Activated T-helper 17 cell treated with anti-CD3 and anti-CD28 coated beads, Interleukin-2, amount 50 U/mL, for 72 hours (primary cell): ENCODE results near the gene IRAK1. TPM values are rescaled to one million over a fixed set of nuclear protein-coding genes. Genes with fewer than 3 reads are reported as not detected.
"Not testable (repeated sequence)": the region's sequence is repeated elsewhere in the genome, so short reads cannot be mapped to it uniquely, and the experiment has no call there.

Experiments used
- ATAC-seq: fragments of 150-1000 bp; cut with Tn5 transposase; replicated peaks from 2 replicates; pipeline ENCODE4 v1.10.0; 2021; ENCODE audit warnings: mild to moderate bottlenecking, moderate library complexity
- H3K27ac Mint-ChIP-seq: one replicate; pipeline ENCODE4 v1.8.0; 2022; ENCODE audit warnings: mixed read lengths
- H3K27me3 Mint-ChIP-seq: one replicate; pipeline ENCODE4 v1.8.0; 2022; ENCODE audit warnings: mixed read lengths
- H3K36me3 Mint-ChIP-seq: one replicate; pipeline ENCODE4 v1.8.0; 2022; ENCODE audit warnings: low read depth, mild to moderate bottlenecking, mixed read lengths
- H3K4me1 Mint-ChIP-seq: one replicate; pipeline ENCODE4 v1.8.0; 2022; ENCODE audit warnings: mixed read lengths
- H3K4me3 Mint-ChIP-seq: one replicate; pipeline ENCODE4 v1.8.0; 2022; ENCODE audit warnings: mild to moderate bottlenecking, mixed read lengths
- H3K9me3 Mint-ChIP-seq: one replicate; pipeline ENCODE4 v1.8.0; 2022; ENCODE audit warnings: mixed read lengths
- total RNA-seq, 2 donors: library from RNA; stranded (reverse); gene quantifications; one replicate each; pipeline ENCODE4 v1.2.3, GENCODE V29; 2022

IRAK1 gene
- total RNA-seq, 2 donors from 2014 or later, result 113 to 224 TPM

DNA sequence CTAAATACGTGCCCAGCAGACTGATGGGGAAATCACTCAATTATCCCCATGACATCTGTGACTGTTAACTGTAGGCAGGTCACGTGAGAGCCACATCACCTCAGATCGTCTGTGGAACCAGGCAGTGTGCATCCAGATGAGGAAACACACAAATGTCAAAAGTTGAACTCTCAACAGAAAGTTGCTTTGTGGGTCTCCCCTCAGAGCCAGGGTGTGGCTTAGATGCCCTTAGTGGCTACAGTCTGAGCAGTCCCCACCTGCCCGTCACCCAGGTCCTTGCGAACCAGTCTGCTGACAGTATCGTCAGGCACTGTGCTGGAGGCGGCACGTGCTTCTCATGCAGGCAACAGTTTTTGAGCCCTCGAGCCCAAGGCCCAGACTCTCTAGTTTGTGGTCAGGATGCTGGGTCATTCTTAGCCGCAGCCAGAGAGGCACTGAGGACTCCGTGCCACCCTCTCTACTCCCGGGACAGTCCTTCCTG, 36.3 kb downstream of the IRAK1 start:
- H3K4me1 Mint-ChIP-seq, result peaks cover 7% of the 10 kb centered on the region
- peak overlapping the region; percentile 70 for H3K27ac Mint-ChIP-seq
- no peaks in the 10 kb centered on the region for H3K27me3 Mint-ChIP-seq
- H3K4me3 Mint-ChIP-seq, result peak overlapping the region; percentile 87
- H3K9me3 Mint-ChIP-seq, result no peaks in the 10 kb centered on the region
- peaks cover 8% of the 10 kb centered on the region for H3K36me3 Mint-ChIP-seq
- ATAC-seq, result peak; percentile 30

DNA sequence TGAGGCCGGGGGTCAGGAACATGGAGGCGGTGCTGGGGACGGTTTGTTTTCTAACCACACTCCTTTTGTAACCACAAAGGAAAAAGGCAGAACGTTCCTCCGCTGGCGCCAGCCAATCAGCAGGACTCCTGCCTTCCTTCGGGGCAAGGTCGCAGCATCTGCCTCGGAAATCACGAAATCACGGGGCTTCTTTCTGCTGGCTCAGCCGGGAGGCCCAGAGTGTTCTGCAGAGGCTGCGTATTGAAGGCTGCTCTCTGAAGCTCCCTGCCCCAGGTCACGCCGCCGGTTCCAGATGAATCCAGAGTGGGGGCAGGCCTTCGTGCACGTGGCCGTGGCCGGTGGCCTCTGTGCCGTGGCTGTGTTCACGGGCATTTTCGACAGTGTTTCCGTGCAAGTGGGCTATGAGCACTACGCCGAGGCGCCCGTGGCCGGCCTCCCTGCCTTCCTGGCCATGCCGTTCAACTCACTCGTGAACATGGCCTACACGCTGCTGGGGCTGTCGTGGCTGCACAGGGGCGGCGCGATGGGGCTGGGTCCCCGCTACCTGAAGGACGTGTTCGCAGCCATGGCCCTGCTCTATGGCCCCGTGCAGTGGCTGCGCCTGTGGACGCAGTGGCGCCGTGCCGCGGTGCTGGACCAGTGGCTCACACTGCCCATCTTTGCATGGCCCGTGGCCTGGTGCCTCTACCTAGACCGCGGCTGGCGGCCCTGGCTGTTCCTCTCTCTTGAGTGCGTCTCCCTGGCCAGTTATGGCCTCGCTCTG, 37.8 kb downstream of the IRAK1 start:
- peaks cover 7% of the 10 kb centered on the region for H3K4me1 Mint-ChIP-seq
- H3K4me3 Mint-ChIP-seq, result peak overlapping the region; percentile 87
- H3K27me3 Mint-ChIP-seq, result no peaks in the 10 kb centered on the region
- H3K9me3 Mint-ChIP-seq, result no peaks in the 10 kb centered on the region
- ATAC-seq, result peak; percentile 56
- H3K27ac Mint-ChIP-seq, result peak overlapping the region; percentile 89
- H3K36me3 Mint-ChIP-seq, result peaks cover 8% of the 10 kb centered on the region

DNA sequence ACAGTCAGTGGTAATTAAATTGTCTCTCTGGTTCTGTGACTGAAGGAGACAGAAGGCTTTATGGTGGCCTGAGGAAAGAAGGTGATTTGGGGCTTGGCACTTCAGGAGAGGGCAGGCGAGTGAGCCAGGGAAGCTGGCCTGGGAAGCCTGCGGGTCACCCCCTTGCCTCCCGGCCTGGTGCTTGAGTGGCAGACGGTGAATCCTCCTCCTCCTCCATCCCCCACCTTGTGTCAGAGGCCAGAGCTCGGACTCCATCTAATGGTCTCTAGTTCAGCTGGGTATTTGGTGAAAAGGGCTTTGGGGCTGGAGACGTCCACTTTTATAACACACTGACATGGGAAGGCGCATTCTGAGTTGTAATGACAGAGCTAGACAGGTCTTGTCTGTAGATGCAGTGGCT, 38.5 kb downstream of the IRAK1 start:
- no peak for ATAC-seq
- Mint-ChIP-seq H3K27me3 (no peaks in the 10 kb centered on the region), H3K9me3 (no peaks in the 10 kb centered on the region), H3K27ac (peak overlapping the region; percentile 89), H3K36me3 (peaks cover 8% of the 10 kb centered on the region), H3K4me3 (peak overlapping the region; percentile 87), H3K4me1 (peaks cover 7% of the 10 kb centered on the region)

DNA sequence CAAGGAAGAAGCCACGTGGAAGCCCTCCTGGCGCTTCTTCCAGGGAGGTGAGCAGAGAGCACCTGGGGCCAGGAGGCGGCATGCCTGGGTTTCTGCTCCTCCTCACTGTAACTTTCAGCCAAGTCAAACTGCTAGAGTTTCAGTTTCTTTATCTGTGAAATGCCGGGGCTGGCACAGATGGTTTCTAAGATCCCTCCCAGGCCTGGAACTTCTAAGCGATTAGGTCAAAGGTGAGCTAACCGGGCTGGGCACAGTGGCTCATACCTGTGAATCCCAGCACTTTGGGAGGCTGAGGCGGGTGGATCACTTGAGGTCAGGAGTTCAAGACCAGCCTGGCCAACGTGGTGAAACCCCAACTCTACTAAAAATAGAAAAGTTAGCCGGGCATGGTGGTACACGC, 39.3 kb downstream of the IRAK1 start:
- not testable (repeated sequence) for H3K27me3 Mint-ChIP-seq, H3K4me1 Mint-ChIP-seq, H3K36me3 Mint-ChIP-seq, H3K9me3 Mint-ChIP-seq
- peak overlapping the region; percentile 87 for H3K4me3 Mint-ChIP-seq
- peak; percentile 55 for ATAC-seq
- H3K27ac Mint-ChIP-seq, result peak overlapping the region; percentile 82

DNA sequence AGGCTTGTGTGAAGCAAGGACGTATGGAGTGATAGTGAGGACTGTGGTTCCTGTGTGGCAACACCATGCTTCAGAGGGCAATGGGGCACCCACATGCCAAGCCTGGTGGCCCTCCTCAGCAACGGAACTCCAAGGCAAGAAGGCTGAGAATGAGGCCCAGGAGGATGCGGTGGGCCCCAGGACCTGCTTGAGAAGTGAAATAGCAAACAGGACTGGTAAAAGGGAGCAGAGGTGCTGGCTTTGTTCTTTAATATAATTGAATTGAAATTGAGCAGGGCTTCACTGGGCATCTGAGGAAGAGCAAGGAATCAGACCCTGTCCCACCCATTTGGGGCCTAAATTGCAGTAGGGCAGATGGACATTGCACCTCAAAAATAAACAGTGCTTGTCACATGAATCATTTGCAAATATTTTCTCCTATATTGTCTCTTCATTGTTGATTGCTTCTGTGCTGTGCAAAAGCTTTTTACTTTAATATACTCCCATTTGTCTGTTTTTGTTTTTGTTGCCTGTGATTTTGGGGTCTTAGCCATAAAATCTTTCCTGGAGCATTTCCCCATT, 44.9 kb downstream of the IRAK1 start:
- Mint-ChIP-seq H3K4me3 (peak overlapping the region; percentile 90), H3K27ac (peak overlapping the region; percentile 88), H3K36me3 (peaks cover 15% of the 10 kb centered on the region), H3K4me1 (peaks cover 9% of the 10 kb centered on the region), H3K9me3 (no peaks in the 10 kb centered on the region), H3K27me3 (no peaks in the 10 kb centered on the region)
- no peak for ATAC-seq

DNA sequence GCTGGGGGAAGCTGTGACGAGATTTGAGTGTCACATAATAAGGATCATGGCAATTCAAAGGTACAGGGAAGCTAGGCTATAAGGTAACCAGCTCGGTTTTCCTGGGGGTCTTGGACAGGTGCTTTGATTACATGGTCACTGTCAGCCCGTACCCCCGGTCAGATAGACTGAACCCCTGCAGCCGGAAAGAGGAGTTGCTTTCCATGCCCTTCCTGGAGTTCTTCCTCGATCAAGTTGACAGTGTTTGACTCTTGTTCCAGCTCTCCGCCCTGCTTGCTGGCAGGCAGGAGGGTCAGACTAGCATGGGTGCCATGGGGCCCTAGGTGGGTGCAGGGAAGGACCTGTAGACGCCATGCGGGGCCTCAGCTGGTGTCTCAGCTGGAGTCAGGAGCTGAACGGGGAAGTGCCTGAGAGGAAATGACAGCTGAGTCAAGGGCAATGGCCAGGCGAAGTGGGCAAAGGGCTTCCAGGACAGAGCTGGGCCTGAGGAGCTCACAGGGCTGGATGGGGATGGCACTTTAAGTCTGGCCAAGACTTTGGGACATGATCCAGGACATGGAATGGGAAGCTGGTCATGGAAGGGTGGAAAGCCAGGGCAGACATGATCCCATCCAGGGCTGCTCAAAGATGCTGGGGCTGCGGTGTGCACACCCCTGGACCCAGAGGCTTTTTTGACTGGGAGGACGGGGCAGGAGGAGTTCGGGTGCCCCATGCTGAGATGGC, 45.5 kb downstream of the IRAK1 start:
- Mint-ChIP-seq H3K27ac (peak overlapping the region; percentile 88), H3K27me3 (no peaks in the 10 kb centered on the region), H3K36me3 (peaks cover 22% of the 10 kb centered on the region)

DNA sequence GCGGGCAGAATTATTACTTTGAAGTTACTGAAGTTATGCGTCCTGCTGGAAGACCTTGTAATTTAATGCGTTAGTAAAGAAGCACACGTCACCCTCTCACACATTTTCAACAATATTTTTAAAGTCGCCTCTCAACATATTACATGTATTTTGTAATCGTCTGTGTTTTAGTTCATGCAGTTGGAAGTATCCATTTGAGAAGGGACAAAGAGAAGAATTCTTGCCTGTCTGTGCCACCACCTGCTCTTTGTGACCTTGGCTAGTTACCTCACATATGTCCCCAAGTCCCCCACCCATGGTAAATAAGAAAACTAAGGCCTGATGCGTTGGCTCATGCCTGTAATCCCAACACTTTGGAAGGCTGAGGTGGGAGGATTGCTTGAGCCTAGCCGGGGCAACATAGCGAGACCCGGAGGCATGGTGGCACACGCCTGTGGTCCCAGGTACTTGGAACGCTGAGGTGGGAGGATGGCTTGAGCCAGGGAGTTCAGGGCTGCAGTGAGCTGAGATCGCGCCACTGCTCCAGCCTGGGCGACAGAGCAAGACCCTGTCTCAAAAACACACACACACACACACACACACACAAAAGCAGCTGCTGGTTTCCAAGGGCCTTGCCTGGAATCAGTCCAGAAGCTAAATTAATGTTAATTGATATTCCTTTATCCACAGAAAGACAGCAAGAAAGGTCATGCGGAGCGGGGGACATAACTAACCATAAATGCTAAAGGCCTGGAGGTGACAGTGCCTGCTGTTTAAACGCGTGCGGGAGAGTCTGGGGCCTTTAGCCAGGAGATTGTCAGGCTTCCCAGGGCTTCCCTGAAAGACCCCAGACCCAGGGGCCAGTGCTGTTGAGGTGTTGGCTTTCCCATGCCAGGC, 46.3 kb downstream of the IRAK1 start:
- Mint-ChIP-seq H3K9me3 (no peaks in the 10 kb centered on the region), H3K27me3 (no peaks in the 10 kb centered on the region), H3K4me3 (peak overlapping the region; percentile 90), H3K27ac (peak overlapping the region; percentile 92), H3K36me3 (peaks cover 30% of the 10 kb centered on the region), H3K4me1 (peaks cover 9% of the 10 kb centered on the region)
- no peak for ATAC-seq

More for the DNA sequence above, 45.5 kb downstream of the IRAK1 start:
- Mint-ChIP-seq H3K4me3 (peak overlapping the region; percentile 90), H3K4me1 (peaks cover 9% of the 10 kb centered on the region), H3K9me3 (no peaks in the 10 kb centered on the region)
- no peak for ATAC-seq

DNA sequence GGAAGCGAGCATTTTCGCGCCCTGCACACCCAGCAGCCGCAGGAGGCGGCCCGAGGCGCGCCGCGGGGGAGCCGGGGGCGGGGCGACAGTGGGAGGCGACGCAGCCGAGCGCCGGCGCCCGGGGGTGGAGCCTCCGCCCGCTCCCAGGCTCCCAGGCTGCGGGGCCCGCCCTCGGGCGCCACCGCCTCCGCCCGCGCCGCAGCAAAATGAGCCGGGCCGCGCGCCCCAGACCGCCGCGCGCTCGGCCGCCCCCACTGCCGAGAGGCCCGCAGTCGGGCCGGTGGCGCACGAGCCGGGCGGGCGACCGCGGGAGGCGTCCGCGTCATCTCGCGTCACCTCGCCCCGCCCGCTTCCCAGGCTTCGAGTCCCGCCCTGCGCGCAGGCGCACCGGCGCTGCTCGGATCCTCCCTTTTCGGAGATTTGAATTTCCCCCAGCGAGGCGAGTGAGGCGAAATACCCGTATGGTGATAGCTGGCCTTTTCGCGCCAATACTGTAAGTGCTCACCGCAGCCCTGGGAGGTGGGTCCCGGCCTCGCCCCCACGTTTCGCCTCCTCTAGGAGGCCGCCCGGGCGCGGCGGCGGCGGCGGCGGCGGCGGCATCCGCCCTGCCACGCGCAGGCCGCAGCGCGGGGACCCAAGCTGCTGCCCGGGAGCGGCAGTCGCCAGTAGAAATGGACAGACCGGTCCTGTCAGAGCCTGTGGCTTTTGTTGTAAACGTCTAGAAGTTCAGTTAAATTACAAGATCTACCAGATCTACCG, 47.2 kb downstream of the IRAK1 start, which contains the start of gene TMEM187:
TMEM187 (plus strand) TSS at position 387 of the 759 bp plus-strand sequence. CDS start 9,309 bp downstream, outside the sequence.
- peak within 1 kb of the TSS; percentile 92 for H3K27ac Mint-ChIP-seq
- no peaks in the 10 kb centered on the region for H3K9me3 Mint-ChIP-seq
- no peaks in the 10 kb centered on the region for H3K27me3 Mint-ChIP-seq
- peak; percentile 56 for ATAC-seq
- peaks cover 12% of the 10 kb centered on the region for H3K4me1 Mint-ChIP-seq
- H3K36me3 Mint-ChIP-seq, result peaks cover 38% of the 10 kb centered on the region
- peak within 1 kb of the TSS; percentile 90 for H3K4me3 Mint-ChIP-seq

DNA sequence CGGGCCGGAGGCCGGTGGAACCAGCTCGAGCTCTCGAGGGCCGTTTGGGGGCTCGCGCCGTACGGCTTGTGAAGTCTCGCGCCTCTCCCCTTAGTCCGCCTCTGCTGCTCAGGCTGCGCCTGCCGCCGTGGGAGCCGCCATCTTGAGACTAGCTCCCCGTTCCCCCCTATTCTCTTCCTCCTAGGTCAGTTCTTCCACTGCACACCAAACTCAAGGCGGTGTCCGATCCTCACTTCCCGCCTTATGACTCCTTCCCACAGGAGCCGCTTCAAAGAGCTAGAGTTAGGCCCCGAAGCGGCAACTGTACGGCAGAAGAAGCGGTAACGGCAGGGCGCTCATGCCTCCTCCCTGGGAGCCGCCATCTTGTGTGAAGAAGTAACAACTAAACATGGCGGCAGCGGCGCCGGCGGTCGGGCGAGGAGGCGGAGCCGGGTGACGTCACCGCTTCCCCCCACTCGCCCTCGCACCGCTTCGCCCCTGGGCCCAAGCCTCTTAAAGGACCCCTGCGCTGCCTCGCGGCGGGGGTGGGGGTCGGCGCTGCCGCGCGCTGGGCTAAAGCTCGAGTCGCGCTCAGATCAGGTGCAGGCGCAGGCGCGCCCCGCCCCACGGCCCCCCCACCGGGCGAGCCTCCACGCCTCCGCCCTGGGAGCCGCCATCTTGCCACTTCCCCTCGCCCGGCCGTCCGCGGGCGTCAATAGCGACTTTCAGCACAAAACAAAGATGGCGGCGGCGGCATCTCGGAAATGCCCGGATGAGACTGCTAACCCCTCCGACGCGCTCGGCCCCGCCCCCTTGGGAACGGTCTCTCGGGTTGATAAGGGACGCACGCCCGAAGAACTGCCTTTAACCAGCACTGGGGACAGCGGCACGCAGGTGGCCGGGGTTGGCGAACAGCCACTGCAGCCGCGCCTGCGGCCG, 48.0 kb downstream of the IRAK1 start, which contains the start of gene HCFC1:
HCFC1 (minus strand) TSS at position 369 of the 918 bp plus-strand sequence. CDS start 978 bp downstream, outside the sequence.
- Mint-ChIP-seq H3K27me3 (no peaks in the 10 kb centered on the region), H3K36me3 (peaks cover 46% of the 10 kb centered on the region), H3K4me1 (peaks cover 15% of the 10 kb centered on the region), H3K4me3 (peak within 1 kb of the TSS; percentile 90), H3K9me3 (no peaks in the 10 kb centered on the region), H3K27ac (peak within 1 kb of the TSS; percentile 92)
- peak; percentile 48 for ATAC-seq

DNA sequence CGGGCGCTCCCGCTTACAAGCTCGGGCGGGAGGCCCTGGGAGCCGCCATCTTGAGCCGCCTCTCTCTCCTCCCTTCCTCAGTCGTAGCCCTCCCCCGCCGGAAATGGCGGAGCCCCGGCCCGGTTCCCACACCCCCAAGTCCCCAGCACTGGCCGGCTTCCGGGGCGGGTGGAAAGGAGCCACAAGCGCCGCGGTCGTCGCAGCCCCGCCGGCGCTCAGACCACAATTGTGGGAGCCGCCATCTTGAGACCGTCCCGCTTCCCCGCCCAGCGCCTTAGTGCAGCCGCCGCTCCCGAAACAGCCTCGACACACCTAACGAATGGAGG, 48.6 kb downstream of the IRAK1 start:
- H3K27me3 Mint-ChIP-seq, result no peaks in the 10 kb centered on the region
- H3K4me1 Mint-ChIP-seq, result peaks cover 15% of the 10 kb centered on the region
- ATAC-seq, result peak; percentile 42
- no peaks in the 10 kb centered on the region for H3K9me3 Mint-ChIP-seq
- H3K36me3 Mint-ChIP-seq, result peaks cover 52% of the 10 kb centered on the region
- H3K27ac Mint-ChIP-seq, result peak overlapping the region; percentile 92
- H3K4me3 Mint-ChIP-seq, result peak overlapping the region; percentile 90

DNA sequence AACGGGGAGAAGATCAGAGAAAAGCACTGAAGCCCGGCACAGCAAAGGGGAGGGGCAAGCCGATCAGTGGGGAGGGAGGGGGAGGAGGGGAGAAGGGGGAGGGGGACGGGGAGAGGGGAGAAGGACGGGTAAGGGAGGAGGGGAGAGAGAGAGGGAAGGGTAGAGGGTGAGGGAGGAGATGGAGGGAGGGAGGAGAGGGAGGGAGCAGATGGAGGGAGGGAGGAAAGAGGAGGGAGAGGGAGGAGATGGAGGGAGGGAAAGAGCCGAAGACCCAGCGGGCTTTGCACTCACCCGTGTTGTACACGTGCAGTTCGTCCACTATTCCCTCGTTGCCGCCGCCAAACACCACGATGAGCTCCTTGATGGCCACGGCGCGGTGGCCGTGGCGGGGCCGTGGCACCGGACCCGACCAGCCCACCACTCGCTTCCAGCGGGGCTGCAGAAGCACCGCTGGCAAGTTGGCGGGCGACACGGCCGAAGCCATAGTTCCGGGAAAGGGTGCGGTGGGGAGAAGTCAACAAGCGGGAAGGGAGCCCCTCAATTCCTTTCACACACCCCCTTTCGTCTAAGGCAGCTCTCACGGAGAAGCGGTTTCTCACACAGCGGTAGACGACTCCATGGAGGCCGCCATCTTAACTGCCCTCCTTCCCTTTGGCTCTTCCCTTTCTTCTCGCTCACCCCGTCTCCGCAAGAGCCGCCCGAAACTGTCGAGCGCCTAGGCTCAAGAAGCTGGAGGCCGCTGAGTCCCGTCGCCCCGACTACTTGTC, 49.2 kb downstream of the IRAK1 start:
- no peaks in the 10 kb centered on the region for H3K27me3 Mint-ChIP-seq
- H3K27ac Mint-ChIP-seq, result peak overlapping the region; percentile 92
- H3K9me3 Mint-ChIP-seq, result no peaks in the 10 kb centered on the region
- peaks cover 56% of the 10 kb centered on the region for H3K36me3 Mint-ChIP-seq
- H3K4me3 Mint-ChIP-seq, result peak overlapping the region; percentile 90
- ATAC-seq, result no peak
- peaks cover 15% of the 10 kb centered on the region for H3K4me1 Mint-ChIP-seq

DNA sequence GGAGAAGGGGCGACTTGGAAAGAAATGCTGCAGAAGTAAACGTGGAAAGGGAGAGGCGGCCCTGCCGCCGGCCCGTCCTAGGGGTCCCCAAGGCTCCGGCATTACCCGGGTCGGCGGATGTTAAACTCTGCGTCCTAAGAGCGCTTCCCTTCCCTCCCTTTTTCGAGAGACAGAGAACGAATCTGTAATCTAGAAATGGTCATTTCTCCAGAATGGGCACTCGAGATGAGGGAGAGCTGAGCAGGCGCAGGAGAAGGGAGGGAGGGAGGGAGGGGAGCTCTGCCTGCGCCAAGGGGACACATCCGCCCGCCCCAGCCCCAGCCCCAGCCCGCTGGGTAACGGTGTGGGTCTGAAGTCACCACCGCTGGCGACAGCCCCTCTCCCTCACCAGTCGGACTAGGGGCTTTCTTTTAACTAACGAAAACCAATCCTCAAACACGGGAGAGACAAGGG, 49.8 kb downstream of the IRAK1 start:
- Mint-ChIP-seq H3K4me1 (peaks cover 15% of the 10 kb centered on the region), H3K4me3 (peak overlapping the region; percentile 90), H3K27ac (peak overlapping the region; percentile 61), H3K36me3 (peaks cover 62% of the 10 kb centered on the region), H3K27me3 (no peaks in the 10 kb centered on the region), H3K9me3 (no peaks in the 10 kb centered on the region)
- no peak for ATAC-seq
